Urinary bladder (tissue), 4 donors: Measurements from ENCODE around the gene POU3F1. TPM values are rescaled to one million over a fixed set of nuclear protein-coding genes. Genes with fewer than 3 reads are reported as not detected.

Experiments
- DNase-seq: peaks from one replicate; pipeline ENCODE4 v3.0.0-alpha.2; 2015; ENCODE audit errors: extremely low spot score
- H3K27ac ChIP-seq: one replicate; pipeline ENCODE4 v1.5.1; 2013; ENCODE audit warnings: low read depth, mild to moderate bottlenecking, moderate library complexity
- H3K36me3 ChIP-seq: one replicate; pipeline ENCODE4 v1.6.1; 2013; ENCODE audit warnings: mild to moderate bottlenecking, moderate library complexity; ENCODE audit not compliant: insufficient read depth
- H3K4me1 ChIP-seq: one replicate; pipeline ENCODE4 v1.6.1; 2013; ENCODE audit warnings: mild to moderate bottlenecking, moderate library complexity; ENCODE audit not compliant: insufficient read depth
- H3K4me3 ChIP-seq: one replicate; pipeline ENCODE4 v1.5.1; 2013; ENCODE audit warnings: low read depth, low read length
- WGBS: extraction: QIAGEN DNeasy Blood & Tissue Kit; methylation state at CpG from one replicate; pipeline ENCODE4 v1.1.7; 2013; 5-methylcytosine and 5-hydroxymethylcytosine counted together
- polyA plus RNA-seq: library from polyadenylated mRNA; stranded (reverse); fragments of 200-250 nt; gene quantifications from one replicate; pipeline ENCODE4 v1.2.3, GENCODE V29; 2013
- total RNA-seq: library from RNA; depleted of rRNA; stranded (reverse); fragments of >200 nt; gene quantifications from one replicate; pipeline ENCODE4 v1.2.3, GENCODE V29; 2014
- donor health status: healthy with polysubstance abuse.
- donor health status: healthy.

The POU3F1 gene
- total and polyA plus RNA-seq, 2 donors, result 0.32 to 0.60 TPM

DNA sequence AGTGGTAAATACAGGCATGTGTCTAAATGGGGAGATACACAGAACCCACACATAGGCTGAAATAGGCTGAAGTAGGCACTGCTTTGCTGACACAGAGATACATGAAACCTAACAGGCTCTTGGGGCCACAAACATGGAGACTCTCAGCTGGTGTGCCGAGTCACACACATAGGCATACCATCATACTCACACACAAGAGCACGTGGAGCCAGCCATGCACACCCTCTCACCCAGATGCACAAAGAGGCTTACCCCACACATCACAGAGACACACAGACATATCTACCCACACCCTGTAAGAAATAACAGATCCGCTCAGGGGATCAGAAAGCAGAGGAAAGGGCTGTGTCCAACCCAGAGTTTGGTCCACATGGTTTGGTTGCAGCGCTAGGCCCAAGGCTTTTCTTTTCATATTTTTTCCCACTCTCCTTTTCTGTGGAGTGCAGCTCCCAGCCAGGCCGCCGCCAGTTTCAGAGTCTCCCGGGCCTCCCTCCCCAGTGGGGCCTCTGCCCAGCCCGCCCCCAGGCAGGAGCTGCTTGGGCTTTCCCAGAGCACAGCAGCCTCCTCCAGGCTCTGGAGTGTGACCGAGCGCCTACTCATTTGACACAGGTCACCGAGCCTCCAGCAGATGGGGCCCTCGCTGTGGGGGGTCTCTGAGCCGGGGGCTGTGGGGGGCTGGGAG, 3.9 kb upstream of the POU3F1 start:
- 55% methylated on average over 13 of the region's 13 CpGs for WGBS
- no peaks in the 10 kb centered on the region for H3K36me3 ChIP-seq
- H3K27ac ChIP-seq, result no peak overlapping the region
- H3K4me1 ChIP-seq, result no peaks in the 10 kb centered on the region
- no peak overlapping the region for H3K4me3 ChIP-seq
- no peak for DNase-seq

DNA sequence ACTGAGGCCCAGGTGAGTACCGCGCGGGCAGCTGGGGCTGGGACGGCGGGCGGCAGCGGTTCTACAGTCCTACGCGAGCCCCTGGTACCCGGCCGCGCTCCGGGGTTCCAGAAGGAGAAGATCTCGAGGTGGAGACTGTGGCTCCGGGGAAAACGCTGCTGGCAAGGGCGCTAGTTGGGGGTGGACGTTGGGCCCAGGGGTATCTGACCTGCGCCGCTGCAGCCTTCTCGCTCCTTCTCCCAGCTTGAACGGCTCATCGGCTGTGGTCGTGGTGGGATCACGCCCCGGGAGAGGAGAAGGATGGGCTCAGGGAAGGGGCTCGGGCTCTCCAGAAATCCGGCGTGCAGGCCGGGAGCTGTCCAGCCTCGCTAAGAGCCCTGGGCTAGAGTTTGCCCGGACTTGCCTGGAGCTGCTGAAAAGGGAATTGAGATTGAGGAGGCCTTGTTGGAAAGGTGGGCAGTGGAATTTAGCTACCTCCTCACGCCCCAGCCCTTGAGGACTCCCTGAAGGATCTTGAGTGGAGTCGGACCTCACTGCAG, 1.1 kb upstream of the POU3F1 start:
- 8% methylated on average over 34 of the region's 34 CpGs for WGBS
- no peaks in the 10 kb centered on the region for H3K36me3 ChIP-seq
- H3K4me1 ChIP-seq, result no peaks in the 10 kb centered on the region
- H3K4me3 ChIP-seq, result peak overlapping the region; percentile 51
- no peak overlapping the region for H3K27ac ChIP-seq
- DNase-seq, result no peak

DNA sequence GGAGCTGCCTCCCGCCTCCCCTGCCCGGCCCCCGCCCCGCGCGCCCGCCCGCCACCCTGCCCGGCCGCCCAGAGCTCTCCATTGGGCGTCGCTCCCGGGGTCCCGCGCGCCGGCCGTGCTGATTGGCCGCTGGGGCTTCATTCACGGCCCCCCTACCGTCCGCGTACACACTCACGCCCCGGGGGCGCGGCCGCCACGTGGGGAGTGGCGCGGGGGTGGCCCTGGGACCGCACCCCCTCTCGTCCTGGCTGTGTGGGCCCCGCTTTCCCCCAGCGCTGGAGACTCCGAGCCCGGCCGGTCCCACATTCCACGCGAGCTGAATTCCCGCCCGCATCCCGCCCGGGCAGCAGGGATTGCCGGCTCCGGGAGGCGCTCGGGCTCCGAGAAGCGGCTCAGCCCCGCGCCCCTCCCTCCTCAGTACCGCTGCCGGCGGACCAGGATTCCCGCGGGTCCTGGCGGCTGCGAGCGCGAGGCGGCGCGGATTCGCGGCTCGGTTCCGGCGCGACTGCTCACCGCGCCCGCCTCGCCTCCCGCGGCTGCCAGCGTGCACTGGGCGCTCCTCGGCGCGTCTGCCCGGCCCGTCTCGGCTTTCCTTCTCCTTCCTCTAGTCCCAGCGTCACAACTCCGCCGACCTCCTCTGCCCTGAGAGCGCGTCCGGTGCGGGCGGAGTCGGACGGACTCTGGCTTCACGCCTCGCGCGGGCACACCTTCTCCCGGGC, 450 bp upstream of the POU3F1 start:
- no peaks in the 10 kb centered on the region for H3K36me3 ChIP-seq
- H3K27ac ChIP-seq, result peak overlapping the region; percentile 3
- peak overlapping the region; percentile 51 for H3K4me3 ChIP-seq
- no peaks in the 10 kb centered on the region for H3K4me1 ChIP-seq
- under 1% methylated on average over 99 of the region's 99 CpGs for WGBS
- no peak for DNase-seq

GRCh38 chr1:38045401-38046332, 926 bp downstream of the POU3F1 start:
- H3K36me3 ChIP-seq, result no peaks in the 10 kb centered on the region
- WGBS, result 3% methylated on average over 115 of the region's 115 CpGs
- H3K4me3 ChIP-seq, result peak overlapping the region; percentile 51
- H3K4me1 ChIP-seq, result no peaks in the 10 kb centered on the region
- no peak for DNase-seq
- H3K27ac ChIP-seq, result no peak overlapping the region

DNA sequence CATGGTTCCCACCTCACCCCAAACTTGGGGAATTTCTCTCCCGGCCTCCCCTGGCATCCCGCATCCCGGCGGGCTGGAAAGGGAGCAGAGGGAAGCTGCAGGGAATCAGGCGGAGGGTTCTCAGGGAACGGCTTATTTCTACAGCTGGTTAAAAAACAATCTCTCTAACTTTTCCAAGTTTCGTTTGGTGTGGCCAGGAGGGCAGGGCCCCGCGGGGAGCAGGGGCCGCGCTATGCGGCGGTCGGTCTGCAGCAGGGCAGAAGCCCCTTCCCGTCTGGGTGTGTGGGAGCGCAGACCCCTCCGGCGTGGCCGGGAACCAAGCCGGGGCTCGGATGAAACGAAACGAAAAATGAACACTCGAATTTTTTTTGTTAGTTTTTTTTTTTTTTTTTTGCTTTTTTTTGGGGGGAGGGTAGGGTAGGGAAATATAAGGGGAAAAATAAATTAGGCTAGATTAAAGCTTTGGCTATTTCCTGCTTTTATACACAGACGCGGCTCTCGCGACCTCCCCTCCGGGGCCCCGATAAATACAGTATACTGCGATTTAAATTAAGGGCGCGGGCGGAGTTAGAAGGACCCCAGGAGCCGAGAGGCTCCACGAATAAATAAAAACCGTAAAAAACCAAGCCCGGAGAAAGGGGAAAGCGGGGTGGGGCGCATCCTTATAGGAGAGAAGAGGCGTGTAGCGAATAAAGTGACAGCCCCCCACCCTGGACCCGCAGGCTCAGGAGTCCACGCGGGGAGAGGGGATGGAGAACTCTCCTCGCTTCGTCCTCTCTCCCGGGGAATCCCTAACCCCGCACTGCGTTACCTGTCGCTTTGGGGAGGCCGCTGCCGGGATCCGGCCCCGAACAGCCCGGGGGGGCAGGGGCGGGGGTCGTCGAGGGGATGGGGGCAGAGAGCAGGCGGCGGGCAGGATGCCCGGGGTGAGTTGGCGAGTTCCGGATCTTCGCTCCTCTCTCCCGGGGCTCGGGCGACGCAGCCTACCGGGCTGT, 2.1 kb downstream of the POU3F1 start:
- WGBS, result 5% methylated on average over 70 of the region's 70 CpGs
- H3K4me1 ChIP-seq, result no peaks in the 10 kb centered on the region
- no peaks in the 10 kb centered on the region for H3K36me3 ChIP-seq
- H3K27ac ChIP-seq, result no peak overlapping the region
- DNase-seq, result no peak
- peak overlapping the region; percentile 41 for H3K4me3 ChIP-seq

DNA sequence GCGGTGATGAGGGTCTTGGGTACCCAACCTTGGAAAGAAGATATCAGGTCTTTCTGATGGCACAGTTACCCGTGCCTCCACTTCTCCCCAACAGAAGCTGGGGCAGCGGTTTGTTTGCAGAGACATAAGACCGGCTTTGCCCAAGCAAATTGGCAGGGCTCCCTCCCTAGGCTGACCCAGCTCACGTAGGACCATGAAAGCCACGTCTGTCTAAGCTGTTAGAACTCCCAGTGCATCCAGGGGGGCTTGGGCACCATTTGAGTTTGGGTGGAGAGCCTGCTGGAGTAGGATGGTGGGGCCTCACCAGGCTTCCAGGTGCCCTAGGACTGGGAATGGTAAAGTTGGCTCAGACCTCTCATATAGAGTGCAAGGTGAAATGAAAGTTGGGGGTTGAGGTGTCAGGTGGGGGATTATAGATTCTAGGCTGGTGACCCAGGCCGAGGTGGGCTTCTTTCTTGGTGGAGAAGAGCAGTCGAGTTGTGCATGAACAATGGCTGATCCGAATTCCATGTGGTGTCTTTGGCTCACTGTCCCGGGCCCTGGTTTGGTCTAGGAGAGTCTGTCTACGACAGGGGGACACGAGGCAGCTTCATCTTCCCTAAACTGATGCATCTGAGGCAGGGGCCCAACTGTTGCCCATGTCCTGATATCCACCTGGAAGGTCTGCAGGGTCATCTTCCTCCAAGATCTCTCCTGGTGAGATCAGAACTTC, 3.4 kb downstream of the POU3F1 start:
- WGBS, result 84% methylated on average over 12 of the region's 12 CpGs
- H3K36me3 ChIP-seq, result no peaks in the 10 kb centered on the region
- DNase-seq, result no peak
- H3K27ac ChIP-seq, result no peak overlapping the region
- no peak overlapping the region for H3K4me3 ChIP-seq
- H3K4me1 ChIP-seq, result no peaks in the 10 kb centered on the region

DNA sequence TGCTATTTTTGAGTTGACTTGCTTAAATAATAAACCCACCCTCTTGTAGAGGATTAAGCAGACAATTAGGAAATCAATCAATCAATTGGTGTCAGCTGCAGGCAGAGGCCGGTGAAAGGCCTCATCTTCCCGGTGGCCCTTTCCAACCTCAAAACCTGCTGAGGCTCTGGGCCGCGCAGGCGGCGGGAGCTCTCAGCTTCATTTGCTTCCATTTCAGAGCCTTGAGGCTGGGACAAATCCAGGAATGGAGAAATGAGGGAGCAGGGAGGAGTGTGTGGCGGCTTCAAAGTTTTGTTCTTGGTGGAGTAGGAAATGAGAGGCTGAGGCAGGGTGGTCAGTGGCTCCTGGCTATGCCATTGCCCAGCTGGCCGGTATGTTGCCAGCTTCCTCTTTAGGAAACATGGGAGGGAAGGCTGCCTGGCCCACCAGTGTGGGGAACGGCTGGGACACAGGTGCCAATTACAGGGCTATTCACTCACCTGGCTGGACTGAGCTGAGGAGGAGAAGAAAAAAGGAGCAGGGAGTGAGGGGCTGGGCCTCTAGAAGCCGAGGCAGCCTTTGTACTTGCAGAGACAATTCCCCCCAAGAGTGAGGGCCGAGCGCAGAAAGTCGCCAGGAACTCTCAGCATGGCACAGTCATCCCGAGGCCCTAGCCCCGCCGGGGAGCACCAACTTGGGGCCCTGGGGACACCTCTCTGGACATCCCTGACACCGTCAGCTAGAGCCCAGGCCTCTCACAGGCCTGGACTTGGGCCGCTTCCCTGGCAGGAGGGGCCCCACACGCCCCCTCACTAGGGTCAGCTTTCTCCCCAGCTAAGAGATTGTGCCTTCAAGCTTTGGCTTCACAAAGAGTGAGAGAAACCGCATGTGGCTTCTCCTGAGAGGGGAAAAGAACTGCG, 4.4 kb downstream of the POU3F1 start:
- Histone ChIP-seq H3K4me1 (no peaks in the 10 kb centered on the region), H3K36me3 (no peaks in the 10 kb centered on the region), H3K4me3 (no peak overlapping the region), H3K27ac (no peak overlapping the region)
- DNase-seq, result no peak
- WGBS, result 81% methylated on average over 21 of the region's 21 CpGs

DNA sequence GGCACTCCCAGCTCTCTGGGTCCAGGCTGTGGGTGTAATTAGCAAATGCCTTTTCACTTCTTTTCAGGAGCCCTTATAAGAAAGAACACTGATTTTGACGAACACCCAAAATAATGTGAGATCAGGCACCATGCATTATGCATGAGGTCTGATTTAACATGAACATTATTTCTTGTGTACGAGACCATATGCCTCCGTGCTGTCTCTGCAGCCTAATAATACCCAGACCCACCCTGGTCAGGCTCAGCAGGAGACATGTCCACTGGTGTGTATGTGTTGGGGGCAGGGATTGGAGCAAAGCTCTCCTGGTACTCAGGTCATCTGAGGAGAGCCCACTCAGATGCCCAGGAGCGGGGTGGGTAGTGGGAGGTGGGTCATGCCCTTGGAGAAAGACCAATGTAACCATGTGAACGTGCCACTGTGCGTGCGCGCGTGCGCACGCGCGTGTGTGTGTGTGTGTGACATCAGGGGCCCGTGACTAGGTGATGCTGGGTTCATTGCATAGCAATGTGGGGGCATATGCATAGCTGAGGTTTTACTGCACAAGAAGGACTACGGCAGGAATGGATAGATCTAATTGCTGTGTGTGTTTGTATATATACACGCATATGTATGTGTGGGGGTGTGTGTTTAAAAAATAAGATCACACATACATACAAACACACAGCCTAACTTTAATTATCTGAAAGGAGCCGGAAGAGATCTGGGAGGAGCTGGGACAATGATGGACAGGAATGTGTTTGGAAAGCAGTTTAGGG, 7.1 kb downstream of the POU3F1 start:
- 89% methylated on average over 17 of the region's 17 CpGs for WGBS
- no peak overlapping the region for H3K27ac ChIP-seq

DNA sequence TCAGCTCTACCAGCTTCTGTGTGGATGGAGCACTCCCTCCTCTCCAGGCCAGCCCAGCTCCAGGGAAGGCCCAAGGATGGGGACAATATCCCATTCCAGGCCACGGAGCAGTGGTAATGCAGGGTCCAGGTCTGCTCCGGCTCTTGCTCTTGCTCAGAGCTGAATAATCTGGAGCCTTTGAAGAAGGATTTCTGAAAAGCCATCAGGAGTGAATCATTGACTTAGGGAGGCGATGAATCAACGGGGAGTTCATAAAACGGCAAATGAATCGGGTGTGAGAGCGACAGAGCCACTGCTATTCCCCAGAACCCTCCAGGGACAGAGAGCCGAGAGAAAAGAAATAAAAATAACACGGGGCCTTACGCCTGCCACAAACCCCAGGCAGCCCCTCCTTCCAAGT, 7.7 kb downstream of the POU3F1 start:
- H3K4me3 ChIP-seq, result no peak overlapping the region
- no peaks in the 10 kb centered on the region for H3K36me3 ChIP-seq
- WGBS, result 71% methylated on average over 10 of the region's 10 CpGs
- no peak for DNase-seq
- H3K4me1 ChIP-seq, result no peaks in the 10 kb centered on the region
- no peak overlapping the region for H3K27ac ChIP-seq

More for the DNA sequence above, 7.1 kb downstream of the POU3F1 start:
- H3K4me3 ChIP-seq, result no peak overlapping the region
- DNase-seq, result no peak
- no peaks in the 10 kb centered on the region for H3K4me1 ChIP-seq
- H3K36me3 ChIP-seq, result no peaks in the 10 kb centered on the region

DNA sequence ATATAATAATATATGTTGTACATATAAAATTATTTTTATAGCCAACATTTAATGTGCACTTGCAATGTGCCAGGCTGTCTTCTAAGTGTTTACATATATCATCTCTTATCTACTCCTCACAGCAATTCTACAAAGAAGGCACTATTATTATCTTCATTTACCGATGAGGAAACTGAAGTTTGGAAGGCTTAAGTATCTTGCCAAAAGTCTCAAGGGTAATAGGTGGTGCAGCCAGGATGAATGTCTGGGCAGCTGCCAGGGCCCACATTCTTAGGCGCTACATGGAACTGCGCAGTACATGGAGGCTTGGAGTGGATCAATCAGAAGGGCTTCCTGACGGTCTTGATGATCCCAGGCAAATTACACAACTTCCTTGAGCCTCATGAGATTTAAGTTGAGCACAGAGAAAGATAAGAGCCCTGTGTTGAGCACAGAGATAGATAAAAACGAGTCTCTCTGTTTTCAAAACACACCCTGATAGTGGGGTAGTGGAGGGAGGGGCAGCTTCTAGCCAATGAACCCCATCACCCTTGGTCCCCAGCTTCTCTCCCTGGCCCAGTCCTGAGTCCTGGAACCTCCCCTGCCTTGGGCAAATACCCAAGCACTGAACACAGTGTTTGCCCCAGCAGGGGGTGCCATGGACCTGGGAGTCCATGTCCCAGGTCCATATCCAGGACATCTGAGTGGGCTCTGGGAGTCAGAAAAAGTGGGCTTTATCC, 9.2 kb downstream of the POU3F1 start:
- no peak overlapping the region for H3K27ac ChIP-seq
- 35% methylated on average over 5 of the region's 5 CpGs for WGBS
- H3K36me3 ChIP-seq, result no peaks in the 10 kb centered on the region
- H3K4me1 ChIP-seq, result no peaks in the 10 kb centered on the region
- no peak for DNase-seq
- no peak overlapping the region for H3K4me3 ChIP-seq
